SH-SY5Y (cell line): ENCODE results near the gene MRPS9.

Experiments
- GATA2 ChIP-seq: IDR thresholded peaks from 2 replicates; pipeline ENCODE4 v1.6.1; 2011; ENCODE audit warnings: mild to moderate bottlenecking, low read depth, low read length
- GATA3 ChIP-seq: IDR thresholded peaks from 2 replicates; pipeline ENCODE4 v1.6.1; 2011; ENCODE audit warnings: low read depth, mild to moderate bottlenecking, low read length, moderate library complexity

GRCh38 chr2:105127289-105127915 is 89.5 kb downstream of the MRPS9 start:
- TF ChIP-seq GATA3 (no peak), GATA2 (no peak)
